ENCODE data around the gene ELAVL4.

Gene ELAVL4

DNA sequence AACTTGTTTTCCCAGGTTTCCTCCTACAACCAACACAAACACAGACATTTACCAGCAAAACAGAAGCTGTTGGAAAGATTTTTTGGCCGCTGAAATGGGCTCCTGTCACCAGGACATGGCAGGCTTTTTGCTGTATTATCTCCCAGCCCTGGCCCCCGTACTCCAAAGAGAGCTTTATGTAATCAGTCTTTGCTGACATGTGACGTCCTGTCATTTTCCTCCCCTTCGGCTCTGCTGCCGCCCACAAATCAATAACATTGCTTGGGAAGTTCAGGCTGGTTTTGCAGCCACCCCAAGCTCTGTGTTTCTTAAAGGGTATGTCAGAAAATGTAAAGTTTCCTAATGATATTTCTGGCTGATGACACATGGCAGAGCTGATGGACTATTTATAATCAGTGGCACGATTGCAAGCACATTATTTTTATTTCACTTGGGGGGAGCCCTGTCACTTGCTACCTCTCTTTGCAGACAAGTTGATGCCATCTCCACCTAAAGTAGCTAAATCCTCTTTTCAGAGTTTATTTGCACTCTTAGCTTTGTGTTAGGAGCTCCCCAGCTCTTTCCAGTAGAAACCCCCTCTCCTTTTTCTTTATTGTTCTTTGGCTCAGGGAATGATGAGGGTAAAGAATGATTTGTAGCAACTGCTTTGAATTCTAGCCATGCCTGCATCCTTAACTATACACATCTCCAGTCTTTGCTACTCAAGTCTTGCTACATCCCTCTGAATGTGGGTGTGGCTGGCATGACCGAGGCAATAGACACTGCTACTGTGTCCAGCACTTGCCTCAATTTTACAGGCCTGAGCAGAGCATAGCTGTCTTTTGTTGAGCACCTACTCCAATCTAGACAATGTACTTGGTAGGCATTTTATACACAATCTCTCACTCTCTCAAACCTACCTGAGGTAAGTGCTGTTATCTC, 67.3 kb downstream of the ELAVL4 start:
- Histone ChIP-seq H3K4me1 (ENCODE audit: control insufficient read depth, insufficient read depth, low read length) (no peaks in the 10 kb centered on the region), H3K27me3 (ENCODE audit: control insufficient read depth, insufficient read depth, low read length, poor library complexity, severe bottlenecking) (no peaks in the 10 kb centered on the region), H3K4me3 (ENCODE audit: insufficient read depth, low read depth, low read length) (no peak overlapping the region), H3K36me3 (ENCODE audit: control insufficient read depth, insufficient read depth, low read length) (no peaks in the 10 kb centered on the region), H3K9me3 (ENCODE audit: control insufficient read depth, low read length) (no peaks in the 10 kb centered on the region), H3K27ac (ENCODE audit: insufficient read depth, low read depth, low read length, poor library complexity, severe bottlenecking) (no peak overlapping the region)
- 70 to 75% methylated on average over 7 of the region's 7 CpGs for WGBS, 2 experiments

DNA sequence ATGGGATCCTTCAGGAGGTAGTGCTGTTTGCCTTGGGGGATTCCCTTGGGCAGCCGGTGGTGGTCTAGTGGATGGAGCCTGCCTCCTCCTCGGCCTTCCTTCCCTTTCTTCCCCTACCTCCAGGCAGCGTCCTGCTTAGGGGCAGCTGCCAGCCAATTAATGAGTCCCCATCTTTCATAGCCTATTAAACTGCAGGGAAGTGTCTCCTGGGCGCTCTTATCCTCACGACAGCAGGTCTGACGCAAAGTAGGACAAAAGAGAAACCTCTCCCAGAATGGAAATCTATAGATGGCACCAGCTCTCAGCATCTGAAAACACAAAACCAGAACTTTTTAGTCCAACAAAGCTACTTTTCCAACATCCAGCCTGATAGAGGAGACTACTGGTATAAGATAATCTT, 69.3 kb downstream of the ELAVL4 start:
- Histone ChIP-seq H3K4me3 (ENCODE audit: insufficient read depth, low read depth, low read length) (no peak overlapping the region), H3K27me3 (ENCODE audit: control insufficient read depth, insufficient read depth, low read length, poor library complexity, severe bottlenecking) (no peaks in the 10 kb centered on the region), H3K27ac (ENCODE audit: insufficient read depth, low read depth, low read length, poor library complexity, severe bottlenecking) (no peak overlapping the region), H3K4me1 (ENCODE audit: control insufficient read depth, insufficient read depth, low read length) (no peaks in the 10 kb centered on the region), H3K36me3 (ENCODE audit: control insufficient read depth, insufficient read depth, low read length) (no peaks in the 10 kb centered on the region), H3K9me3 (ENCODE audit: control insufficient read depth, low read length) (no peaks in the 10 kb centered on the region)
- WGBS, 2 experiments, result 78 to 80% methylated on average over 6 of the region's 6 CpGs

DNA sequence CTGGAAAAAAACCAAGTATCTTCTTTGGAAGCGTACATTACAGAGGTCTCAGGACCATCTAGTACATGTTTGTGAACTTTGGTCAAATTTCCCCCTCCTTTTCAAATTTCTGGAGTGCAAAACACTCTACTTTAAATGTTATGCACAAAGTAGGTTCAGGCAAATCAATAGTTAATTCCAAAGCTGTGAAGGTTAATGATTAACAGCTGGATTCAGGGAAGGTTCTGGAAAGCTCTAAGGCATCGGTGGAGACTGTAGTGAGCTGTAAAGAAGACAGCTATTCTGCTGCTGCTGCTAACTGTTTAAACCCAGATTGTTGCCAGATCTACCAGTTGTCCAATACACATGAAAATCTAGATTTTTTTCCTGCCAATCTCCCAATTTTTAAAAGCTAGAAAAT, 70.9 kb downstream of the ELAVL4 start:
- no peak overlapping the region for H3K27ac ChIP-seq (ENCODE audit: insufficient read depth, low read depth, low read length, poor library complexity, severe bottlenecking)
- WGBS, 2 experiments, result 67 to 79% methylated on average over 2 of the region's 2 CpGs
- no peaks in the 10 kb centered on the region for H3K9me3 ChIP-seq (ENCODE audit: control insufficient read depth, low read length)
- no peaks in the 10 kb centered on the region for H3K4me1 ChIP-seq (ENCODE audit: control insufficient read depth, insufficient read depth, low read length)
- H3K27me3 ChIP-seq (ENCODE audit: control insufficient read depth, insufficient read depth, low read length, poor library complexity, severe bottlenecking), result no peaks in the 10 kb centered on the region
- H3K4me3 ChIP-seq (ENCODE audit: insufficient read depth, low read depth, low read length), result no peak overlapping the region
- H3K36me3 ChIP-seq (ENCODE audit: control insufficient read depth, insufficient read depth, low read length), result no peaks in the 10 kb centered on the region

GRCh38 chr1:50180367-50180766, 71.6 kb downstream of the ELAVL4 start:
- Histone ChIP-seq H3K27me3 (ENCODE audit: control insufficient read depth, insufficient read depth, low read length, poor library complexity, severe bottlenecking) (no peaks in the 10 kb centered on the region), H3K4me3 (ENCODE audit: insufficient read depth, low read depth, low read length) (no peak overlapping the region), H3K27ac (ENCODE audit: insufficient read depth, low read depth, low read length, poor library complexity, severe bottlenecking) (no peak overlapping the region), H3K4me1 (ENCODE audit: control insufficient read depth, insufficient read depth, low read length) (no peaks in the 10 kb centered on the region), H3K36me3 (ENCODE audit: control insufficient read depth, insufficient read depth, low read length) (no peaks in the 10 kb centered on the region), H3K9me3 (ENCODE audit: control insufficient read depth, low read length) (no peaks in the 10 kb centered on the region)
- 82 to 91% methylated on average over 1 of the region's 1 CpG for WGBS, 2 experiments

- Histone ChIP-seq H3K4me1 (ENCODE audit: control insufficient read depth, insufficient read depth, low read length) (no peaks in the 10 kb centered on the region), H3K4me3 (ENCODE audit: insufficient read depth, low read depth, low read length) (no peak overlapping the region), H3K27ac (ENCODE audit: insufficient read depth, low read depth, low read length, poor library complexity, severe bottlenecking) (no peak overlapping the region), H3K9me3 (ENCODE audit: control insufficient read depth, low read length) (no peaks in the 10 kb centered on the region), H3K36me3 (ENCODE audit: control insufficient read depth, insufficient read depth, low read length) (no peaks in the 10 kb centered on the region), H3K27me3 (ENCODE audit: control insufficient read depth, insufficient read depth, low read length, poor library complexity, severe bottlenecking) (no peaks in the 10 kb centered on the region)
- WGBS, 2 experiments, result 69 to 71% methylated on average over 3 of the region's 3 CpGs
Observed at GRCh38 chr1:50181027-50181663, 72.4 kb downstream of the ELAVL4 start.

GRCh38 chr1:50183378-50184133, 74.8 kb downstream of the ELAVL4 start:
- H3K27ac ChIP-seq (ENCODE audit: insufficient read depth, low read depth, low read length, poor library complexity, severe bottlenecking), result no peak overlapping the region
- H3K27me3 ChIP-seq (ENCODE audit: control insufficient read depth, insufficient read depth, low read length, poor library complexity, severe bottlenecking), result no peaks in the 10 kb centered on the region
- no peak overlapping the region for H3K4me3 ChIP-seq (ENCODE audit: insufficient read depth, low read depth, low read length)
- no peaks in the 10 kb centered on the region for H3K4me1 ChIP-seq (ENCODE audit: control insufficient read depth, insufficient read depth, low read length)
- H3K36me3 ChIP-seq (ENCODE audit: control insufficient read depth, insufficient read depth, low read length), result no peaks in the 10 kb centered on the region
- 55 to 59% methylated on average over 12 of the region's 12 CpGs for WGBS, 2 experiments
- no peaks in the 10 kb centered on the region for H3K9me3 ChIP-seq (ENCODE audit: control insufficient read depth, low read length)

- Histone ChIP-seq H3K9me3 (ENCODE audit: control insufficient read depth, low read length) (no peaks in the 10 kb centered on the region), H3K4me1 (ENCODE audit: control insufficient read depth, insufficient read depth, low read length) (no peaks in the 10 kb centered on the region), H3K27ac (ENCODE audit: insufficient read depth, low read depth, low read length, poor library complexity, severe bottlenecking) (no peak overlapping the region), H3K4me3 (ENCODE audit: insufficient read depth, low read depth, low read length) (no peak overlapping the region), H3K36me3 (ENCODE audit: control insufficient read depth, insufficient read depth, low read length) (no peaks in the 10 kb centered on the region), H3K27me3 (ENCODE audit: control insufficient read depth, insufficient read depth, low read length, poor library complexity, severe bottlenecking) (no peaks in the 10 kb centered on the region)
- 80 to 83% methylated on average over 3 of the region's 3 CpGs for WGBS, 2 experiments
Observed at GRCh38 chr1:50189369-50189768, 80.6 kb downstream of the ELAVL4 start.

- Histone ChIP-seq H3K27me3 (ENCODE audit: control insufficient read depth, insufficient read depth, low read length, poor library complexity, severe bottlenecking) (no peaks in the 10 kb centered on the region), H3K4me3 (ENCODE audit: insufficient read depth, low read depth, low read length) (no peak overlapping the region), H3K36me3 (ENCODE audit: control insufficient read depth, insufficient read depth, low read length) (no peaks in the 10 kb centered on the region), H3K4me1 (ENCODE audit: control insufficient read depth, insufficient read depth, low read length) (no peaks in the 10 kb centered on the region), H3K9me3 (ENCODE audit: control insufficient read depth, low read length) (no peaks in the 10 kb centered on the region), H3K27ac (ENCODE audit: insufficient read depth, low read depth, low read length, poor library complexity, severe bottlenecking) (no peak overlapping the region)
- WGBS, 2 experiments, result 75 to 84% methylated on average over 3 of the region's 3 CpGs
Observed at GRCh38 chr1:50193002-50193401, 84.3 kb downstream of the ELAVL4 start.

DNA sequence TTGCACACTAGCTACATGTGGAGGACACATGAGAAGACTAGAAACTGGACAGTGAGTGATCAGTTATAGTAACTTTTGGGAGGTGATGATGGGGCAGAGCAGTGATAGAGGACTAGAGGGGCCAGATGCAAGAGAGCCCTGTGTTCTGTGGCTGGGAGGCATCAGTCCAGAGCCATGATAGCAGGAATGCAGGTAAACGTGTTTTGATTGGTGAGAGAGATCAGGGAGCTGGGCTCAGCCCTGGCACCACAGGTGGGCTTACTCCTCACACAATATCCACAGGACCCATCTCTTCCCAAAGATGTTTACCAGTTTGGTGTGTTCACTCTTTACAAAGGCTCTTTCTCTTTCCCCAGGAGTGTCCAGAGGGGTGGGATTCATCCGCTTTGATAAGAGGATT, 86.5 kb downstream of the ELAVL4 start:
- WGBS, 2 experiments, result 72 to 88% methylated on average over 2 of the region's 2 CpGs
- no peak overlapping the region for H3K4me3 ChIP-seq (ENCODE audit: insufficient read depth, low read depth, low read length)
- H3K4me1 ChIP-seq (ENCODE audit: control insufficient read depth, insufficient read depth, low read length), result no peaks in the 10 kb centered on the region
- no peak overlapping the region for H3K27ac ChIP-seq (ENCODE audit: insufficient read depth, low read depth, low read length, poor library complexity, severe bottlenecking)
- H3K27me3 ChIP-seq (ENCODE audit: control insufficient read depth, insufficient read depth, low read length, poor library complexity, severe bottlenecking), result no peaks in the 10 kb centered on the region
- no peaks in the 10 kb centered on the region for H3K9me3 ChIP-seq (ENCODE audit: control insufficient read depth, low read length)
- H3K36me3 ChIP-seq (ENCODE audit: control insufficient read depth, insufficient read depth, low read length), result no peaks in the 10 kb centered on the region

DNA sequence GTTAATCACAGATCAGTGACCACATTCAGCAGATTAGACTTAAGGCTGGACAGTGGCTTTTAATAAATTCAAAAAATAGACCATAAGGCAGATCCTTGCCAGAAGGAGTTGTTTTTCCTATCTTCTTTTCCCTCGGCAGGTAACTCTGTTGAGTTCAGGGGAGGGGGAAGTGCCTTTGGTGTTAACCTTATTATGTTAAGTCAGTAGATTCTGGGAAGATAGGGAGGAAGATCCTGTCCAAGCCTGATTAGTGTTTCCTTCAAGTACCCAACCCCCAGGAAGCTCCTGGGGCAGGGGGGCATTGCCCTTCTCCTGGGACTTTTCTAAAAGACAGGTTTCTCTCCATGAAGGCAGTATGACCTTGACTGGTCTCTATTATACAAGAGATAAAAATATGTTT, 87.4 kb downstream of the ELAVL4 start:
- Histone ChIP-seq H3K27me3 (ENCODE audit: control insufficient read depth, insufficient read depth, low read length, poor library complexity, severe bottlenecking) (no peaks in the 10 kb centered on the region), H3K27ac (ENCODE audit: insufficient read depth, low read depth, low read length, poor library complexity, severe bottlenecking) (no peak overlapping the region), H3K4me1 (ENCODE audit: control insufficient read depth, insufficient read depth, low read length) (no peaks in the 10 kb centered on the region), H3K36me3 (ENCODE audit: control insufficient read depth, insufficient read depth, low read length) (no peaks in the 10 kb centered on the region), H3K4me3 (ENCODE audit: insufficient read depth, low read depth, low read length) (no peak overlapping the region), H3K9me3 (ENCODE audit: control insufficient read depth, low read length) (no peaks in the 10 kb centered on the region)
- WGBS, 2 experiments, result 69 to 94% methylated on average over 1 of the region's 1 CpG

Data from ectodermal cell (in vitro differentiated cells).